CD1c-positive myeloid dendritic cell (primary cell): ENCODE measurements around the gene ADAMTSL1.

Experiments used
- DNase-seq: peaks from one replicate; pipeline ENCODE4 v3.0.0-alpha.2; 2016; ENCODE audit errors: extremely low spot score

The ADAMTSL1 gene

DNA sequence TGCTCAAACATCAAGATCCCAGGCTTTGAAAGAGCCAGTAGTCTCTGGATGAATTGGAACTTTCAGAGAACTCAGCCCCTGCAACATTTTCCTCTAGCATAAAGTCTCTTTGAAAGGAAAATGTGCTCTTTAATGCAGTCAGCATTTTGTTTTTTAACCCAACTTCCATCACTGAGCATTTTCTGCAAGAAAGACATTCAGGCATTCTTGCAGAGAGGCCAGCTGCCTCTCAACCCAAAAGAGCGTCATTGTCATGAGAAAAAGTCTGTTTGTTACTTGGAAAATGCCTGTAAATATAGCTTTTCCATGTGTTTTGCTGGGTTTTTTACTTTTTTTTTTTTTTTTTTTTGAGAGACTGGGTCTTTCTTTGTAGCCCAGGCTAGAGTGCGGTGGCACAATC is 225.0 kb downstream of the ADAMTSL1 start:
- no peak for DNase-seq

DNA sequence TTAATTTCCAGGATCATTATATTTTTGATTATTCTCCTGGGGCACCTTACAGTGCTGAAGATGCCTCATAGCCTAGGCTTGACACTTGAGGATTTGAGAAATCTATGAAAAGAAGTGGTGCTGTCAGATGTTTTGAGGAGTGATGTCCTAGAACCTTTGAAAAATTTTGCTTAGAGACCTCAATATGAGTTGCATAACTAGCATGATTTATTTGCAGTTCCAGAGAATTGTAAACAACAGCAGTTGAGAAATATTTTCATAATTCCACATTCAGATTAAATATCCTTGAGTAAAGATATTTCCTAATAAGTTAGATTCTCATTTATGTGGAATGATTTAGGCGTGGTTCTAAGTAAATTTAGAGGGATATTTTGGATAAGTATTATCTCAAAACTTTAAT is 225.8 kb downstream of the ADAMTSL1 start:
- DNase-seq = no peak

DNA sequence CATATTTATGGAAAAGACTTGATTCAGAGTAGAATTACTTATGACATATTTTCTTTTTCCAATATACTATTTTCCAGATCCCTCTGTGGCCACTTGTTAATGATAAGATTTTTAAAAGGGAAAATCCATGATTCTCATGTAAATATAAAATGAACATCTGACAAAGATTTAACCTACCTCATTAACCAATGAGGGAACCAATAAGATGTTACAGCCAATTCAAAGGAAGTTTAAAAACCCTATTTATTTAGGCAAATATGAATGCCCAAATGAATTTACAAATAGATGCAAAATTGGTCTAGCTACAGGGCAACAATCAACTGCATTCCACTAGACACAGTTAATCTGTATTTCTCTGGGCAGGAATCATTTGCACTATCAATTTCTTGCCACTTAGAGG is 226.8 kb downstream of the ADAMTSL1 start:
- no peak for DNase-seq

DNA sequence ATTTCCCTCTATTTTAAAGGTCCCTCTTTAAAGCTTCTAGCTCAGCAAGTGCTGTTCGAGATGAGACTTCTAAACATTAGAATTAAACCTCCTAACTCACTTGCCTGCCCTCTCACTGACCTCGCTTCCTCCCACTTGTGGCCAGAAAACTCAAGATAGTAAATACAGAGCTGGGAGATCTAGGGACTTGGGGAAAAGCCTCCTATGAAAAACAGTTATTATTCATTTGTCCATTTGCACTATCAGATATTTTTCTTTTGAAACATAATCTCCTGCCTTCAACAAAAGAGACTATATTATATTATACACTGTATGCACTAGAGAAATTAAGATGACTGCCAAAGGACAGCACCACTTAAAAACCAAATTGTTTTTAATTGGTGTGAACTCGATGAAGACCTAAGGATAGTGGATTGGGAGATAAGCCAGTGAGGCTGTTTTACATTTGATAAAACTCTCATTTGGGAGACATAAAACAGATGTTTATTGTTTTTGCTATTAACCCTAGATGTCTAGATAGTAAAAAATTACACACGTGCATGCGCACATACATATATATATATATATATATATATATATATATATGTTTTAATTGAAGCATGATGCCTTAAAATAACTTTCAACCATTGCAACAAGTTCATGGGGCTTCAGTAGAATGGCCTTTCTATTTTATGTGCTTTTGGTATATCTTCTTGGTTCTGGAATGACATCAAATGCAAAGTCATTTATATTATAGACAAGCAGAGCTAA is 229.4 kb downstream of the ADAMTSL1 start:
- DNase-seq = no peak

DNA sequence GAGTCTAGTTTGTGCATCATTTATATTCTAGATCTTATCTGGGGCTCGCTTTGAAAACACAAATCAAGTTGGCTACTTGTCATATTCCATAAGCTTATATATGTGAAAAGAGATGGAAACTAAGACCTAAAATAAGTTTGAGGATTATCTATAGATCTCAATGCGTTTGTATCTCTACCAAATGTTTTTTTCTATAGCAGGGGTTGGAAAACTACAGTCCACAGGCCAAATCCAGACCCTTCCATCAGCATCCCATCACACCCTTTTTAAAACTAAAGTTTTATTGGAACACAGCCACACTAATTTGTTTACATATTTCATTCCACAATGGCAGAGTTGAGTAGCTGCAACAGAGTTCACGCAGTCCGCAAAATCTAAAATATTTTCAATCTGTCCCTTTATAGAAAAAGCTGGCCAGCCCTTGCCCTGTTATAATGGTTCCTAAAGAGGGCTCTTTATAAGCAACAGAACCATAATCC is 230.0 kb downstream of the ADAMTSL1 start:
- DNase-seq = no peak

GRCh38 chr9:18705796-18706392 is 231.9 kb downstream of the ADAMTSL1 start:
- no peak for DNase-seq

DNA sequence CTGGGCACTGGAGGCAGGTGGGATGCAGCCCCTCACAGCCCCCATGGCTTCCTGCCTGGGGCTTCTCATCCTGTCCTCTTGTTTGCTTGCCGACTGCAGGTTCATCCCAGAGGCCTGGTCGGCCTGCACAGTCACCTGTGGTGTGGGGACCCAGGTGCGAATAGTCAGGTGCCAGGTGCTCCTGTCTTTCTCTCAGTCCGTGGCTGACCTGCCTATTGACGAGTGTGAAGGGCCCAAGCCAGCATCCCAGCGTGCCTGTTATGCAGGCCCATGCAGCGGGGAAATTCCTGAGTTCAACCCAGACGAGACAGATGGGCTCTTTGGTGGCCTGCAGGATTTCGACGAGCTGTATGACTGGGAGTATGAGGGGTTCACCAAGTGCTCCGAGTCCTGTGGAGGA is 232.7 kb downstream of the ADAMTSL1 start:
- no peak for DNase-seq

DNA sequence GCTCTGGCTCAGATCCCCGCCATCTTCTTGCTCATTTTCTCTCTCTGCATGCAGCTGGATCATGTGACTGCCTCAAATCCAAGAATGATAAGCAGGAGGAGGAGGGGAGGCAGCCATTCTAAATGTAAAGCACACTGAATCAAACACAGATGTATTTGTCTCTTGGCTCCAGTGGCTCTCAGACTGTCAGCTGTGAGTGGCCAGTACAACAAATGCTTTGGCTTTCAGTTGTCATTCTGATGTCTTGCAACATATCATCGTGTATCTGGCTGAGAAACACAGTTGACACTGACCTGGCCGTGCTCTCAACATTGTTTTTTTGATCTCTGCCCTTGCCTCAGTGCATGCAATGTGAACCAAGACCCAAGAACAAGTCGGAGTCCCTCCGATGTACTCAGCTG is 233.1 kb downstream of the ADAMTSL1 start:
- no peak for DNase-seq

GRCh38 chr9:18707489-18708205 is 233.7 kb downstream of the ADAMTSL1 start:
- DNase-seq = no peak

GRCh38 chr9:18708429-18708828 is 234.5 kb downstream of the ADAMTSL1 start:
- DNase-seq = no peak

DNA sequence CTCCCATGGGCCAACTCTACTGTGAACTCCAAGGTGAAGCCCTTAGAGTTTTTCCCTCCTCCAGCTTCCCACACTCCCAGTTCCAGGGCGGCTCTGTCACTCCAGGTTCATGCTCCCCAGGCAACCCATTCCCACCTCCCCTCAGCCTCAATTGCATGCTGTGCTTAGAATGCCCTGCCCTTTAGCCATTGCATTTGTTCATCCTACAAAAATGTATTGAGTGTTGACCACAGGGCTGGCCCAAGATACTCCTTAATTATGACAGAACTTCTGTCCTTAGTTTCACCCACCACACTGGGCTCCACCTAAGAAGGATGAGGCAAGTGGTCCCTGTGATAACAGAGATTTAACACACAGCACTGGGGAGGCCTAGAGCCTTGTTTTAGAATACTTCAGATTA is 236.1 kb downstream of the ADAMTSL1 start:
- no peak for DNase-seq

- no peak for DNase-seq
Measured at GRCh38 chr9:18717759-18718158, 243.8 kb downstream of the ADAMTSL1 start.

DNA sequence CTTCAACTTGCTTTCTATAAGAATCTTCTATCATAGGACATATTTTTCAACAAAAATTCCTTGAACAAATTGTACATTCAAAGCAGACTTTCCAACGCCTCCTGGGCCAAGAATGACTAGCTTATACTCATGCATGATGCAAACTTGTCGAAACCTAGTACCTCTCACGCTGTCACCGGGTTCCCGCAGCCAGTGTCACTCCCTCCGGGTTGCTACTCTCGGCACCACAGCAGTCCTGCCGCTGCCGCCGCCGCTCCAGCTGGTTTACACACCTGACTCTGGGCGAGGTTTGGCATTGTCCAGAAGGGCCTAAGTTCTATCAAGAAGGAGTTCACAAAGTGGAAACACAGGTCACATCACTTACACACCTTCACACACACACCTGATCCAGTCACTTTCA is 244.4 kb downstream of the ADAMTSL1 start:
- no peak for DNase-seq

- no peak for DNase-seq
Measured at GRCh38 chr9:18718932-18719331, 245.0 kb downstream of the ADAMTSL1 start.

- DNase-seq = no peak
Measured at GRCh38 chr9:18720691-18721090, 246.7 kb downstream of the ADAMTSL1 start.

GRCh38 chr9:18721267-18721994 is 247.5 kb downstream of the ADAMTSL1 start:
- DNase-seq = no peak

DNA sequence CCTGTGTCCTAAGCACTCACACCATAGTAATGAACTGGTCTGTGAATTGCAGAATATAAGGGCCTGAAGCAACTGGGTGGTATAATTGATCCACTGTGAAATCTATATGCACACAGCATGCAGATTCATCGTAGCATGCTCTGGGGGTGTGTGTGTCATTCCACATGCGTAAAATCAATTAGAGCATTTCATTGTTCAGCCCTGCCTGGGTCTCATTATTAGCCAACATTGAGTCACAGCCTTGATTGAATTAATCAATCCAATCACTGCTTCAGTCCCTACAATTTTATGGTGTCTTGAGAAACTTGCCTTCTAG is 248.0 kb downstream of the ADAMTSL1 start:
- no peak for DNase-seq

DNA sequence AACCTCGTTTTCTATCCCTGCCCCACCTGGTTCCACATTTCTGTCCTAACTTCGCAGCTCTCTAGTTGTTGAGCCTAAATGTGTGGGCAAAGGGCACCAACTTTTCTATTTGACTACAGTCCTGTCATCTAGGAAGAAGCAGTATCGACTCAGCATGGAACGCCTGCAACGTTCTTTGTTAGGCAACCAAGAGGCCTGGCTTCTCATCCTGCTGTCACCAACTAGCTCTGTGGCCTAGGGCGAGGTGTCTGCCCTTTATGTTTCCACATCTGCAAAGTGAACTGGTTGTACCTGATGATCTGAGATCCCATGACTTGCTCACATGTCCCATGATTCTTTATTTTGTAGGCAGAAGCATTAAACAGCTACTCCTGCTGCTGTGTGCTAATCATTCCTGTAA is 248.9 kb downstream of the ADAMTSL1 start:
- DNase-seq = no peak

DNA sequence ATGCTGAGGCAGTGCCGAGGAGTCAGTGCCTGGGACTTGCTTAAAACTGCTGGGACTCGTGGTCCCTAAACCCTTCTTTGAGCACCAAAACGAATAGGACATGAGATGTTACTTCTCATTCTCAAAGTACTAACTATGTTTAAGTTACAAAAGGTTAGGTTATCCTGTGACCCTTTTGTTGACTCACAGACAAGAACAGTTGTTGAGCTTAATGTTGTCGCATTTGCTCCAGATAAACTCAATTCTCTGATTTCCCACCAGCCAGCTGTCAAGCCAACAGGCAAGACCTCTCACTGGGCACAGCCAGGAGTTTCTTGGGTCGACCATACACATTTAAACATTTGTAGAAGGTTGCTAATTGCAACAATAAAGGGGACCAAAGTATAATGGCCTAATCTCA is 249.4 kb downstream of the ADAMTSL1 start:
- DNase-seq = no peak

- no peak for DNase-seq
Measured at GRCh38 chr9:18726546-18726945, 252.6 kb downstream of the ADAMTSL1 start.

GRCh38 chr9:18727904-18728303 is 254.0 kb downstream of the ADAMTSL1 start:
- no peak for DNase-seq

GRCh38 chr9:18728642-18729041 is 254.7 kb downstream of the ADAMTSL1 start:
- no peak for DNase-seq
